Neural cell (in vitro differentiated cells): Measurements from ENCODE around the gene KCNJ12. TPM values are rescaled to one million over a fixed set of nuclear protein-coding genes. Genes with fewer than 3 reads are reported as not detected.

ENCODE experiments used
- H2AFZ ChIP-seq: fragments of 200-600, 300-800 bp; sonication (generic), shearing (Covaris generic); 2 replicates; pipeline ENCODE4 v1.6.0; 2014; ENCODE audit warnings: low read depth, mild to moderate bottlenecking, antibody characterized with exemption, low read length, moderate library complexity
- H3F3A ChIP-seq: fragments of 200-600 bp; shearing (Covaris generic); 2 replicates; pipeline ENCODE4 v1.6.1; 2016; ENCODE audit warnings: mild to moderate bottlenecking, moderate library complexity, mixed read lengths, antibody characterized with exemption, low read length; ENCODE audit not compliant: insufficient read depth, poor library complexity, severe bottlenecking
- H3K27ac ChIP-seq: fragments of 200-600, 300-800 bp; sonication (generic), shearing (Covaris generic); 2 replicates; pipeline ENCODE4 v1.5.1; 2014; ENCODE audit warnings: mild to moderate bottlenecking, low read length, moderate library complexity
- H3K27me3 ChIP-seq: fragments of 300-800, 200-600 bp; sonication (generic), shearing (Covaris generic); 2 replicates; pipeline ENCODE4 v1.6.0; 2014; ENCODE audit warnings: mild to moderate bottlenecking, low read depth, low read length, moderate library complexity; ENCODE audit not compliant: insufficient read depth
- H3K36me3 ChIP-seq: fragments of 300-800, 200-600 bp; sonication (generic), shearing (Covaris generic); 2 replicates; pipeline ENCODE4 v1.5.1; 2014; ENCODE audit warnings: mild to moderate bottlenecking, antibody characterized with exemption, low read length, moderate library complexity; ENCODE audit not compliant: insufficient read depth
- H3K4me2 ChIP-seq: fragments of 300-800, 200-600 bp; sonication (generic), shearing (Covaris generic); 2 replicates; pipeline ENCODE4 v1.6.0; 2014; ENCODE audit warnings: mild to moderate bottlenecking, low read length
- H3K4me3 ChIP-seq: fragments of 300-800, 200-600 bp; sonication (generic), shearing (Covaris generic); 2 replicates; pipeline ENCODE4 v1.5.1; 2014; ENCODE audit warnings: mild to moderate bottlenecking, low read length, moderate library complexity
- H3K79me2 ChIP-seq: fragments of 200-600 bp; shearing (Covaris generic); replicated peaks from 2 replicates; pipeline ENCODE4 v1.6.0; 2014; ENCODE audit warnings: mild to moderate bottlenecking, low read length, moderate library complexity; ENCODE audit not compliant: insufficient read depth
- H3K9ac ChIP-seq: fragments of 300-800, 200-600 bp; sonication (generic), shearing (Covaris generic); 2 replicates; pipeline ENCODE4 v1.6.1; 2016; ENCODE audit warnings: mild to moderate bottlenecking, low read length, mixed read lengths
- H3K9me2 ChIP-seq: fragments of 200-600 bp; shearing (Covaris generic); 2 replicates; pipeline ENCODE4 v1.6.1; 2016; ENCODE audit warnings: mild to moderate bottlenecking, low read length, mixed read lengths; ENCODE audit not compliant: insufficient read depth
- H3K9me3 ChIP-seq: fragments of 200-600, 300-800 bp; sonication (generic), shearing (Covaris generic); 2 replicates; pipeline ENCODE4 v1.6.1; 2016; ENCODE audit warnings: mild to moderate bottlenecking, mixed run types, low read length, moderate library complexity, mixed read lengths
- H4K20me1 ChIP-seq: fragments of 200-600 bp; shearing (Covaris generic); 2 replicates; pipeline ENCODE4 v1.6.1; 2016; ENCODE audit warnings: mild to moderate bottlenecking, mixed run types; ENCODE audit not compliant: insufficient read depth
- EP300 ChIP-seq: fragments of 450-650 bp; conservative IDR thresholded peaks from 2 replicates; pipeline ENCODE4 v1.6.1; 2014; ENCODE audit warnings: antibody characterized with exemption, mild to moderate bottlenecking, moderate library complexity; ENCODE audit not compliant: poor library complexity, severe bottlenecking
- EZH2 ChIP-seq: fragments of 200-600, 300-800 bp; shearing (Covaris generic), sonication (generic); IDR thresholded peaks from 2 replicates; pipeline ENCODE4 v1.6.1; 2014; ENCODE audit warnings: antibody characterized with exemption, low read length, borderline replicate concordance, mild to moderate bottlenecking; ENCODE audit not compliant: insufficient read depth, poor library complexity, severe bottlenecking
- MXI1 ChIP-seq: fragments of 450-650 bp; conservative IDR thresholded peaks from 2 replicates; pipeline ENCODE4 v1.6.1; 2014; ENCODE audit warnings: antibody characterized with exemption, mild to moderate bottlenecking; ENCODE audit not compliant: poor library complexity, severe bottlenecking
- POLR2AphosphoS5 ChIP-seq: IDR thresholded peaks from 2 replicates; pipeline ENCODE4 v1.6.1; 2012
- RAD21 ChIP-seq: fragments of 450-650 bp; conservative IDR thresholded peaks from 2 replicates; pipeline ENCODE4 v1.6.1; 2014; ENCODE audit warnings: antibody characterized with exemption, mild to moderate bottlenecking, moderate library complexity
- SMC3 ChIP-seq: fragments of 450-650 bp; conservative IDR thresholded peaks from 2 replicates; pipeline ENCODE4 v1.6.1; 2014; ENCODE audit warnings: antibody characterized with exemption, mild to moderate bottlenecking, moderate library complexity; ENCODE audit not compliant: poor library complexity
- TAF1 ChIP-seq: IDR thresholded peaks from 2 replicates; pipeline ENCODE4 v1.6.1; 2012; ENCODE audit warnings: low read depth
- polyA plus RNA-seq: library from polyadenylated mRNA; depleted of rRNA; stranded (reverse); fragments of >200 nt; gene quantifications from 2 replicates; pipeline ENCODE4 v1.2.3, GENCODE V29; 2014
- TF ChIP-seq, protein P1 (sequence below): fragments of 450-650 bp; IDR thresholded peaks from 2 replicates; pipeline ENCODE4 v1.5.1; 2014; ENCODE audit warnings: antibody characterized with exemption, mild to moderate bottlenecking, moderate library complexity; ENCODE audit not compliant: poor library complexity, severe bottlenecking
- TF ChIP-seq, protein P2 (sequence below): IDR thresholded peaks from 2 replicates; pipeline ENCODE4 v1.6.1; 2012; ENCODE audit warnings: borderline replicate concordance

KCNJ12 gene
- polyA plus RNA-seq, 1 donor from 2014 or later, result 1.3 TPM

DNA sequence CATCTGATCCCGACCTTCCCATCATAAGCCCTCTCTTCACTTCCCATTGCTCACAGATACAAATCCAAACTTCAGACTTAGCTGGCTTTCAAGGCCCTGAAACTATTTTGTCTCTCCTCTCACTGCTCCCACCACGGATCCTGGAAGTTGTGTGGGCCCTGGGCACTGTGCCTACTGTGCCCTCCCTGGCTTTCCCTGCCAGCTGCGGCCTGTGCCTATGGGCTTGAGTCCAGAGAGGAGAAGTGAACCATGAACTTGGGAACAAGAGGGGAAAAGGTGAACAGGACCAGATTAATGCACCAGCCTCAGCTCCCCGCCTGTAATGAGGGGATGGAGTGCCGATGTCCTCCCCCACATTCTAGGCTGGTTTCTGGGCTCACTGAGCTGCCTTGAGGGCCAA is 18.9 kb upstream of the KCNJ12 start:
- H3K27ac ChIP-seq, result no peak overlapping the region
- H3K4me3 ChIP-seq, result no peak overlapping the region
- TF ChIP-seq TAF1, result no peak
- TF ChIP-seq POLR2AphosphoS5, result no peak
- TF ChIP-seq EZH2, result no peak
- no peak for TF ChIP-seq MXI1
- TF ChIP-seq, protein P1, sequence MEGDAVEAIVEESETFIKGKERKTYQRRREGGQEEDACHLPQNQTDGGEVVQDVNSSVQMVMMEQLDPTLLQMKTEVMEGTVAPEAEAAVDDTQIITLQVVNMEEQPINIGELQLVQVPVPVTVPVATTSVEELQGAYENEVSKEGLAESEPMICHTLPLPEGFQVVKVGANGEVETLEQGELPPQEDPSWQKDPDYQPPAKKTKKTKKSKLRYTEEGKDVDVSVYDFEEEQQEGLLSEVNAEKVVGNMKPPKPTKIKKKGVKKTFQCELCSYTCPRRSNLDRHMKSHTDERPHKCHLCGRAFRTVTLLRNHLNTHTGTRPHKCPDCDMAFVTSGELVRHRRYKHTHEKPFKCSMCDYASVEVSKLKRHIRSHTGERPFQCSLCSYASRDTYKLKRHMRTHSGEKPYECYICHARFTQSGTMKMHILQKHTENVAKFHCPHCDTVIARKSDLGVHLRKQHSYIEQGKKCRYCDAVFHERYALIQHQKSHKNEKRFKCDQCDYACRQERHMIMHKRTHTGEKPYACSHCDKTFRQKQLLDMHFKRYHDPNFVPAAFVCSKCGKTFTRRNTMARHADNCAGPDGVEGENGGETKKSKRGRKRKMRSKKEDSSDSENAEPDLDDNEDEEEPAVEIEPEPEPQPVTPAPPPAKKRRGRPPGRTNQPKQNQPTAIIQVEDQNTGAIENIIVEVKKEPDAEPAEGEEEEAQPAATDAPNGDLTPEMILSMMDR, result no peak
- no peak for TF ChIP-seq EP300
- TF ChIP-seq RAD21, result no peak
- TF ChIP-seq, protein P2, sequence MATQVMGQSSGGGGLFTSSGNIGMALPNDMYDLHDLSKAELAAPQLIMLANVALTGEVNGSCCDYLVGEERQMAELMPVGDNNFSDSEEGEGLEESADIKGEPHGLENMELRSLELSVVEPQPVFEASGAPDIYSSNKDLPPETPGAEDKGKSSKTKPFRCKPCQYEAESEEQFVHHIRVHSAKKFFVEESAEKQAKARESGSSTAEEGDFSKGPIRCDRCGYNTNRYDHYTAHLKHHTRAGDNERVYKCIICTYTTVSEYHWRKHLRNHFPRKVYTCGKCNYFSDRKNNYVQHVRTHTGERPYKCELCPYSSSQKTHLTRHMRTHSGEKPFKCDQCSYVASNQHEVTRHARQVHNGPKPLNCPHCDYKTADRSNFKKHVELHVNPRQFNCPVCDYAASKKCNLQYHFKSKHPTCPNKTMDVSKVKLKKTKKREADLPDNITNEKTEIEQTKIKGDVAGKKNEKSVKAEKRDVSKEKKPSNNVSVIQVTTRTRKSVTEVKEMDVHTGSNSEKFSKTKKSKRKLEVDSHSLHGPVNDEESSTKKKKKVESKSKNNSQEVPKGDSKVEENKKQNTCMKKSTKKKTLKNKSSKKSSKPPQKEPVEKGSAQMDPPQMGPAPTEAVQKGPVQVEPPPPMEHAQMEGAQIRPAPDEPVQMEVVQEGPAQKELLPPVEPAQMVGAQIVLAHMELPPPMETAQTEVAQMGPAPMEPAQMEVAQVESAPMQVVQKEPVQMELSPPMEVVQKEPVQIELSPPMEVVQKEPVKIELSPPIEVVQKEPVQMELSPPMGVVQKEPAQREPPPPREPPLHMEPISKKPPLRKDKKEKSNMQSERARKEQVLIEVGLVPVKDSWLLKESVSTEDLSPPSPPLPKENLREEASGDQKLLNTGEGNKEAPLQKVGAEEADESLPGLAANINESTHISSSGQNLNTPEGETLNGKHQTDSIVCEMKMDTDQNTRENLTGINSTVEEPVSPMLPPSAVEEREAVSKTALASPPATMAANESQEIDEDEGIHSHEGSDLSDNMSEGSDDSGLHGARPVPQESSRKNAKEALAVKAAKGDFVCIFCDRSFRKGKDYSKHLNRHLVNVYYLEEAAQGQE, result no peak
- no peak for TF ChIP-seq SMC3
- no peaks in the 10 kb centered on the region for H3K9me3 ChIP-seq
- no peaks in the 10 kb centered on the region for H3F3A ChIP-seq
- H3K4me2 ChIP-seq, result no peak overlapping the region
- H4K20me1 ChIP-seq, result no peaks in the 10 kb centered on the region
- H3K36me3 ChIP-seq, result no peaks in the 10 kb centered on the region
- no peaks in the 10 kb centered on the region for H3K27me3 ChIP-seq
- H3K79me2 ChIP-seq, result no peaks in the 10 kb centered on the region
- no peak overlapping the region for H3K9ac ChIP-seq
- no peak overlapping the region for H2AFZ ChIP-seq
- no peaks in the 10 kb centered on the region for H3K9me2 ChIP-seq

DNA sequence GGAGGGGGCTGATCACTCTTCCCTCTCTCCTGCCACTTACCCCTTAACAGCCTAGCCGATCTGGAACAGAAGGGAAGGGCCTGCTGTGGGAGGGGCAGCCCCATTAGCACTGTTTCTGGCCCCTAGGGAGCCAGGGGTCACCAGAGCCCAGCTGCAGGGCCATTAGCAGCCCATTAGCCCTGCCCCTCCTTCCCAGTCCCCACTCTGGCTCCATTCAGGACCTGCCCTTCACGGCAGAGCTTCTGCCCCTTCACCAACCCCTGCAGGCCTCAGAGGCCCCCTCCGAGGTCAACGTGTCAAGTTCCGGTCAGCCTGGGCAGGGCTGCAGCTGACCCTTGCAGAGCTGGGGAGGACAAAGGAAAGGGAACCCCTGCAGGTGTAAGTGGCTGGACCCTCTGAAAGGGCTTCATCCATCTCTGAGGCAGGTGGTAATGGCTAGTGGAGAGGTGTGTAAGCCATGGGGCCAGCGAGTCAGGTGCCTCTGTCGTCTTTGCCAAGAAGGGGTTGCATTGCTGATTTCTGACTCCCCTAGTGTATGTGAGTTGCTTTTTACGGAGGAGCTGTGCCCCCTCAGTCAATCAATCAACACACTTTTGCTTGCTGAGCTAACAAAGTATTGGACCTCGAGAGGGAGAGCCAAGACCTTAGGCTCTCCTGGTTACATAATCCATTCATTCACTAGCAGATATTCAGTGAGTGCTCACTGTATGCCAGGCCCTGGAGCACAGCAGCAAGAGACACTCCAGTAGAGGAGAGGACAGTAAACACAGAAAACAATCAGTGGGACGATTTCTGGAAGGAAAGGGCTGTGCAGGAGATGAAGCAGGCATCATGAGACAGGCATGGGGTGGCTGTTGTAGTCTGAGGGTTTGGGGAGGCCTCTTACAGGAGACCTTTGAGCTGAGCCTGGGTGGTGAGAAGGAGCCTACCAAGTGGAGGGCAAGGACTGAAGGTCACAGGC is 18.2 kb upstream of the KCNJ12 start:
- H3K36me3 ChIP-seq, result no peaks in the 10 kb centered on the region
- no peak overlapping the region for H3K4me3 ChIP-seq
- TF ChIP-seq POLR2AphosphoS5 (no peak), EP300 (no peak)
- no peaks in the 10 kb centered on the region for H3F3A ChIP-seq
- H4K20me1 ChIP-seq, result no peaks in the 10 kb centered on the region
- no peaks in the 10 kb centered on the region for H3K9me3 ChIP-seq
- no peak overlapping the region for H3K9ac ChIP-seq
- no peak overlapping the region for H2AFZ ChIP-seq
- H3K4me2 ChIP-seq, result no peak overlapping the region
- H3K27ac ChIP-seq, result no peak overlapping the region
- no peaks in the 10 kb centered on the region for H3K9me2 ChIP-seq
- no peaks in the 10 kb centered on the region for H3K27me3 ChIP-seq
- H3K79me2 ChIP-seq, result no peaks in the 10 kb centered on the region
